Inflammatory macrophage treated with lipopolysaccharide for 1 hour (primary cell): Measurements from ENCODE around the gene BICC1.
A peak's percentile ranks its signal among the peaks of the same experiment; 100 is the strongest.

Experiments
- DNase-seq, 2 donors: peaks; one replicate each; pipeline ENCODE4 v3.0.0-alpha.2; 2020 to 2022

Gene BICC1

DNA sequence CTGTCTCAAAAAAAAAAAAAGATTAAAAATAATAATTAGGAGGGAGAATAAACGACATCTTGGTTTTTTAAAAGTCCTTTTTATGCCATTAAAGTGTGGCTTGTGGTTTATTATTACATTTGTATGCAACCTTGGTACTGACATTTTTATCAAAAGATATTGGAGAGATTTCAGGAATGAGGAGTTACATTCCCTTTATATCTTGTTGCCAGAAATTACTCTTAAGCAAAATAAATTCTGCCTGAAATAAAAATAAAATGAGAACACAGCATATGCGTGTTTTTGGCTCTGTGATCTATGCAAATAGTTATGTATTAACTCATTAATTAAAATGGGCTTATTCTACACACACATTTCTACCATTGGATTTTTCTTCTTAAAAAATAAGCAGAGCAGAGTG lies 202.4 kb downstream of the BICC1 start:
- no peak for DNase-seq

DNA sequence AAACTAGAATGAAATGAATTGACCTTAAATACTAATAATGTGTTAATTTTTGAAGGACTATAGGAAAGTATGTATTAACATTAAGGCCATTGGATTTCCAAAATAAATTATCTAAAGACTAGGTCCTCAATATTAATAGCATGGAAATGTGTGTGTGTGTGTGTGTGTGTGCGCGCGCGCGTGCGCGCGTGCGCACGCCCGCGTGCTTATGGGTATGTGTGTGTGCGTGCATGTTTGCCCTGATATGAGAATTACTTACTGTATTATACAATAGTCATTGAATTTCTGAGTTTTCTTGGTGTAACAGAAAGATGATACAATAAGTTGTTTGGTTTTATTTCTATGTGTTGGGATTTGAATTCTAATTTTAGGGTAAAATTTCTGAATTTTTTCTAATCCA lies 205.9 kb downstream of the BICC1 start:
- DNase-seq, result no peak

DNA sequence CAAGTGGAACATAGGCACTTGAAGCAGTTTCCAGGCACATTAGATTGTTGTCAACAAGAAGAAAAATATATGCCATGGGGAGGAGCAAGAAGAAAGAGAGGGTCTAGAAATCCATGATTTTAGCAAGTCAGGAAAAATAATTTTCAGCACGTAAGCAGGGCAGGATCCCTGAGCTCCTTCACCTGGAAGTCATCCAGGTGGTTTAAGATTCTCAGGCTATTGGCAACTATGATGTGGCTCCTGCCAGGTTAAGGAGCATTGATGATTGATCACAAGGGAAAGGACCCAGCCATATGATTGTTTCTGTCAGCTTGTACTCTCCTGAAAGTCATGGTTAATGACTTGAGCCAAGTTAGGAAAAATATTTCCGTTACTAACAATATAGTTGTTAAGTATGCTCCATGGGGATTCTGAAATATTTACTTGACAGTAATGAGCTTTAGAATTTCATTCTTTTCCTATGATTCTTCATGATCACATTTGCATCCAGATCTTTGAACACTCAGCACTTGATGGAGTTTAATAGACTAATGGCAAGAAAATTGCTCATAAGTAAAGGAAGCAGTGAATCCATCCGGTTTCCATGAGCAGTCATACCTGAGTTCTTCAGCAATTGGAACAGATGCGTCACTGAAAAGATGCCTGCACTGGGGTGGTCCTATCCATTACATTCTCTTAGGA lies 209.1 kb downstream of the BICC1 start:
- DNase-seq, result no peak

DNA sequence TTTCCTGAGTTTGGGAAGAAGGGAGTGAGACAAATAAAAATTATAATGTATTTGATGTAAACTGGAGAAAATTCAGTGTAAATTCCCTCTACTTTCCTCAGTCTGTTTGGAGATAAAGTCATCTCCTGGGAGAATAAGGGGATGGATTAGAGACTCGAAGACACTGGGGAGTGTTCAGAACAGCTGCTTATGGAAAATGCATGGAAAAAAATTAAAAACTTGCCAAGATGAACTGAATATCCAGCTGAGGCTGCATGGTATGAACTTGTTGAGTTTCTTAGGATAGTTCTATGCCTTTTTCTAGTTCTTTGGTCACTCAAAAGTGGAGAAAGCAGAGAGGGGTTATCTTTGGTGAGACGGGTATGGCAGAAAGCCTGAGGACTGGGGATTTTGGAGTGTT lies 210.5 kb downstream of the BICC1 start:
- DNase-seq, result no peak

DNA sequence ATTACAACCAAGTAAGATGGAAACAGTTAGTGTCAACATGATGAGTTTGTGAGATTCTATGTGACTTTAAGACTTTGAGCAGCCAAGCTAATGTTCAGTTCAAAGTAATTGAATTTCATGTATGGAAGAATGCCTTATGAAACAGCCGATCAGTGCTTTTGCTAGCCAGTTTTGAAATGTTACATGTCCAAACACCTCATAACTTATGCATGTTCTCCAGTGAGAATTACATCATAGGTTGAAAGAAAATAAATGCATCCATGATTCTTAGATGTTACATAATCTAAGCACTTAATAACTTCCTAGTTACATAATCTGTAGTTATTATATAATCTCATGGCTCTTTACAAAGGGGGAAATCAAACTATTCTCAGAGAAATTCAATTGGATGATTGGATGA lies 211.3 kb downstream of the BICC1 start:
- peak in 1 of 2 donors; percentile 33 for DNase-seq

DNA sequence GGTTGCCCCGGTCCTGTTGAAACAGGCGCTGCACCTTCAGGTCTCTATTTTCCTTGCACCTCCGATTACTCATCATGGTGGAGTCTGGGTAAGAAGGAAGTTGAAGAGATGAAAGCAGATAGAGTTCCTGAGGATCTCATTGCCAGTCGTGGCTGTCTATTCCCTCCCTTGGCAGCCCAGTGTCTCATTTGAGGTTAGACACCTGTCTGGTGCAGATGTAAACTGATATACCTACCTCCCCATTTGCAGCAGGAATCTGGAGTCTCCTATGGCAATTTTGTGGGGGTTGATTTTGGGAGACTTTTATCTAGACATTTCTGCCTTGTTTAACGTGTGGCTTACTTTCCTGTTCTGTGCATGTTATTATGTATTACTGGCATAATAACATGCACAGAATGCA lies 212.1 kb downstream of the BICC1 start:
- DNase-seq, result no peak

DNA sequence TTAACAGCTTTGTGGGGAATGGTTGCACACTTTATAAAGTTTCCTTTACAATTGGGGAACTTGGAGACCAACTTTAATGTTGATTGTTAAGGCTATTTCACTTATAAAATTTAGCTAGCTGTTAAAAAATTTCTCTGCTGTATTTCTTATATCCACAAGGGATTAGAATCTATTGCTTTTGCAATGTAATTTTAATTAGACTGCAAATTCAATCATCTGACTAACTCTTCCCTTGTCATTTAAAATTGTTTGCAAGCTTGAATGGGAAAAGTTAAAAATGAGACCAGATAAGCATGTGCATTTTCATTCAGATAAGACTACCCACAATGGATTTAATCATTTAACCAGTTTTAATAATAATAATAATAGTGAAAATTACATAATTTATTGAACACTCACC lies 213.2 kb downstream of the BICC1 start:
- no peak for DNase-seq

DNA sequence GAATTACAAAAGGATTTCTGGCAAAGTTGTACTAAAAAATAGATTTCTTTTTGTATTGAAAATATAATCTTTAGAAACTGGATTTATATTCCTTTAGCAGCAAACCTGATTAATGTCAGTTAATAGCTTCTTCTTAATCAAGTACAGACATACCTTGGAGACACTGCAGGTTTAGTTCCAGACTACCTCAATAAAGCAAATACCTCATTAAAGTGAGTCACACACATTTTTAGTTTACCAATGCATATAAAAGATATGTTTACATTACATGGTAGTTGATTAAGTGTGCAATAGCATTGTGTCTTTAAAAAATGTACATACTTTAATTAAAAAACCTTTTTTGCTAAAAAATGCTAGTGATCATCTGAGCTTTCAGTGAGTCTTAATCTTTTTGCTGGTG lies 215.0 kb downstream of the BICC1 start:
- no peak for DNase-seq

DNA sequence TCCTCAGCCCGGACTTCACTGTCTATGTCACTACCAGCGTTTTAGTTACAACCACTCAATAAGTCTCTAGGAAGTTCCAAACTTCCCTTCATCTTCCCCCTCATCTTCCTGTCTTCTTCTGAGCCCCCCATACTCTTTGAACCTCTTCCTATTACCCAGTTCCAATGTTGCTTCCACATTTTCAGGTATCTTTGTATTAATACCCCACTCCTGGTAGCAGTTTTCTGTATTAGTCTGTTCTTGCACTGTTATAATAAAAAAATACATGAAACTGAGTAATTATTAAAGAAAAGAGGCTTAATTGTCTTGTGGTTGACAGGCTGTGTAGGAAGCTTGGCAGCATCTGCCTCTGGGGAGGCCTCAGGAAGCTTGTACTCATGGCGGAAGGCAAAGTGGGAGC lies 218.6 kb downstream of the BICC1 start:
- no peak for DNase-seq

DNA sequence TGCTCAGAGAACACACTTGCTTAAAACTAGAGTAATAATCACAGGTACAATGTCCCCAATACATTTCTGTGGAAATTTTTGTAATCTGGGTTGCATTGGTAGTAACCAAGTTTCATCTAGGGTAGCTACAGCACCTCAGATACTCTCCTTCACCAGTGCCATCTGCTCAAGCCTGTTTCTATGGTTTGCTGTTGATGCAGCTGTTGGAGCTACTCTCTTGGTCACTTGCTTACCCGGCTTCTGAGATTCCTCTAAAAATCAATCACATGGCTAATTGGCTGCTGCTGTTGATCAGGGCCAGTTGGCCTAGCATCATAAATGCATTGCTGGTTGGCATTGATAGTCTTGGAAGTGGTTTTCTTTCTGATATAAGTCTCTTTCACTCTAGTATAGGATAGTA lies 220.8 kb downstream of the BICC1 start:
- no peak for DNase-seq

DNA sequence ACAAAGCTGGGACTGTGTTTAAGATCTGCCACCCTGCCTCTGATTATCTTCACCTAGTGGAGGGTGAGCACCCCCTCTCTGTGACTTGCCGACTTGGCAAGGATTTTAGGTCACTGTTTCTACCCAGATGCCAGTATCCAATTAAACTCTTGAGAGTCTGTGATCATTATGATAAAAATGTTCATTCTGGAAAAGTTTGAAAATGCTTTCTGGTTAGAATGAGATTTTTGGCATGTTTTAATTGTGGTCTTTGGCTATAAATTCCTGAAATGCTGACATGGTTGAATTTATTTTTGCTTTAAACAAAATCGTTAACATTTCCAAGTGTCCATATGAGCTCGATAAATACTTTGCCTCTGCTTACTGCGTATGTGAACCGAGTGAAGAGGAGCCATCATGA lies 221.4 kb downstream of the BICC1 start:
- no peak for DNase-seq

DNA sequence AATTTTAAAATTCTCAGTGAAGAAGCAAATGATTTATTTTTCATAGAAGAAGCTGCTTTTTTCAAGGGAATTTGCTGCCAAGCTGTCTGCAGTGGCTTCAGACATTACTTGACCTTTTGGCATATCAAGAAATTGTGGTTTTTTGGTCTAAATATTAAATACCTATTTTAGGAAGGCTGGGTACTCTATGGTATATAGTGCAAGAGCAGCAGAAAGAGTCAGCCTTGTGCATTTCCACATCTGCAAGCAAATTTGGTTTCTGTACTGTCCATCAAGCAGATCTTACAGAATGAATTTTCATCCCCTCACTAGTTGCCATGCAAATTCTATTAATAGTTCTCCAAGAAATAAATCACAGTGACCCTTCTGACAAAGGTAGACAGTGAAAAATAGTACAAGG lies 222.0 kb downstream of the BICC1 start:
- no peak for DNase-seq

DNA sequence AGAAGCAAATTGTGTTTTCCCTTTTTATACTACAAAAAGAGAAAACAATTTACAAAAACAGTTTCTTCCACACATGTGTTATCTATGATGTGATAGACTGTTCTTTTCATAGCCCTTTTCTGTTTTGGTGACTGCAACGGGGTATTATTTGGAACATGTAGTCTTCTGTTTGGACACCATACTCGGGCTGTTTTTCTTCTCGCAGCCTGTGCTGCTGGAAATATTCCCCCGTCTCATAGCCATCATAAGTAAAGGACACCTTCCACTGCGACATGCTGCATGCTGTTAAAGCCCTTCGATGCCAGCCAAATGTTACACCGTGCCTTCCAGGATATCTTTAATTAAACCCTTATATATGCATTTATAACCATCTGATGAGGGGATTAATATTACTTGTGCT lies 222.4 kb downstream of the BICC1 start:
- no peak for DNase-seq

DNA sequence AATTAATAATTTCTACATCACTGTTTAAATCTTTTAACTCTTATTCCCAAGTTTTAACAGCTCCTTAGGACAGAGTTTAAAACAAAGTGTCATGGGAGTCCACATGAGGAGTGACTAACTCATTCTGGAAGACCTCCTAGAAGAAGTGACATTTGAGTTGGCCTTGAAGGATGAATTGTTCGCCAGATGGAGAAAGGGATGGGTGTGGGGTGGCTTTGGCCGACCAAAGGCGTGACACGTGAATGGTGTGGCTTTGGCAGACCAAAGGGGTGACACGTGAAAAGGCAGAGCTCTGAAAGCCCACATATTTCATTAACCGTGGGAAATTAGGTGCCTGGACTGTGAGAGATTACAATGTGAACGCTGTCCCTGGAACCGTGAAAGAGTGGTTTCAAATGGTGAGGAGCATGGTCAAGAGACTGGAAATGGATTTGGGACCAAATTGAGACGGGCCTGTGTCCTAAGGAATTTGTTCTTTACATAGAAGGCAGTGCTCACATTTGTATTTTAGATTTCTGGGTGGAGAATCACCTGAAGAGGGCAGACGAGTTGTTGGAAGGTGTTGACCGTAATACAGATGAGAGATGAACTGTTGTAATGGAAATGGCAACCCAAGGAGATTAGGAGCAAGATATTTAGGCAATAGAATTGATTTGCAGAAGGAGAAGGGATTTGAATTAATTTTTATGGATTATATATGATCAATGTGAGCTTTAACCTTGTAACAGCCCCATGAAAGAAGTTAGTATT lies 228.1 kb downstream of the BICC1 start:
- DNase-seq, result no peak

DNA sequence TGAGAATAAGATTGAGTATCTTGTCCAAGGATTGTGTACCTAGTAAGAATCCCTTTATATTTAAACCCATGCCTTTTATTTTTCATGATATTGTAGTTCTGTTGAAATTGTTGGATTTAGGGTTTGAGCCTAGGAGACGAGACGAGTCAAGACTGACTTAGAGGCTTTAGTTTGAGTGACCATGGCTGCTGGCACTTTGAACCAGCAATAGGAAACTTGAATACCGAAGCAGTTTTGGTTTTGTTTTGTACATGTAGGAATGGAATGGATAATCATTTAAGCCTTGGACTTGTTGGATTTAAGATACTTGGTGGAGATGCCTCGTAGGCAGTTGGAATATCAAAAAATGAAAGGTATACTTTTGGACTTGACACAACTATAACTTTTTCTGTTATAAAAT lies 229.0 kb downstream of the BICC1 start:
- no peak for DNase-seq

DNA sequence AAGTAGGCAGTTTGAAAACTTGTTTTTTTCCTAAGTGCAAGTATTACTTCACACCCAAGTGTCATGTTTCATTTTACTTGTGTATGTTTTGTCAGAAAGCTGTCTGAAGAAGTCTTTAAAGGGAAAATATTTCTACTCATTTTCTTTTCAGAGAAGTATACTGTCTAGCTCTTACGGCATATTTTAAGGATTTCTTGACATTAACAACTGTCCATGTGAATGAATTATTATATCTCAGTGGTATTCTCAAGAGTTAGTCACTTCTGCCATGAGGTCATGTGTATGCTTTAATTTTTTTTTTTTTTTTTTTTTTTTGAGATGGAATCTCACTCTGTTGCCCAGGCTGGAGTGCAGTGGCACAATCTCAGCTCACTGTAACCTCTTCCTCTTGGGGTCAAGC lies 229.5 kb downstream of the BICC1 start:
- no peak for DNase-seq

DNA sequence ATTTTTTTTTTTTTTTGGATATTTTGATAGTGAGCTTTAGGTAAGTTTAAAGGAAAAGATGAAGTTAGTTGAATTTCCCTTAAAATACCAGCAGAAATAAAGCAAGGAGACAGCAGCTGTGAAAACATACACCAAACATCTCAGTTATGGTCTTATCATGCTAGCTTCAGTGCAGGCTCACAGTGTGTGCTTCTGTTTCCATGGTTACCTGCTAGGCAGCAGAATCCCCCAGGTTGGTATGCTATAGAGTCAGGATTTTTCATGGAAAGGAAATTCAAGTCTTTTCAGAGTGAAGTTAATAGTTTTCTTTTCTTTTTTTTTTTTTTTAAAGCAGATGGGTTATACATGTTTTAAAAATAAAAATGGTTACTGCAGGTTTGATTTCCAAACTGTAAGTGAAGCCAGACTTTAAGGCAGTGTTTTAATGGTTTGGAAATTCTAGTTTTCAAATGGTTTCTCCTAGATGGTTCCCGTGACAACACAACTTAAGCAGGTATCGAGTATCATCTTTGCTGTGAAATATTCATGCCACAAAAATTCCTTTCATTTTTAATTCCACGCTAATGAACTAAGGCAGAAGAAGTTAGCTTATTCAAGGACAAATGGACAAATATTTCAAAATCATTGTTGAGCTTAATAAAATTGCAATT lies 230.9 kb downstream of the BICC1 start:
- no peak for DNase-seq

DNA sequence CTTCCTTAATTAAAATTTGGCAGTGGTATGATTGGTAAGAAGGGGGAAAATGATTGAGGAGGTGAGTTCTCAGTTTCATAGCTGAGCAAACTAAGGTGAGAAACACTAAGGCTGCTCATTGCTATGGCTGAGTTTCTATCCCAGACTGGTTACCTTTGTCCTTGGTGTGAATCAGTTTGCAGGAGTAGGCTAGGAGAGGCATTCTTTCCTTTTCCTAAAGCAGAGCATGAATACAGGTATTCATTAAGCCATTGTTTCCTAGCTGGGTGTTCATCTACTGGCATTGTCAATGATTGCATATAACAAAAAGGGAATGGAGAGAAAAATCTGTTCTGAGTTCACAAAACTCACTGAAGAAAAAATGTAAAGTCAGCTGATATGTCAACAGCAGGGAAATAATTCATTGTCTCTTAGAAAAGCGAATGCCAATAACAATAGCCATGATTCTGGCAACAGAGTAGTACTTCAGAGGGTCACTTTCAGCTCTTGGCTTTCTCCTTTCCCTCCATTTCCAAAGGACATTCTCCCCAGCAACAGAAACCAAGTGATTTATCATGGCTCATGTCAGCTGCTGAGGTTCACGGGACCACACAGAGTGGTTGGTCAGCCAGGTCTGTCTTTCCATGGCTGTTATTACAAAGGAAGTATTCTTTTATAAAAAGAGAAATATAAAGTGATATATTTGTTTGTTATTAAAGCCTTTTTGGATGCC lies 234.0 kb downstream of the BICC1 start:
- no peak for DNase-seq

DNA sequence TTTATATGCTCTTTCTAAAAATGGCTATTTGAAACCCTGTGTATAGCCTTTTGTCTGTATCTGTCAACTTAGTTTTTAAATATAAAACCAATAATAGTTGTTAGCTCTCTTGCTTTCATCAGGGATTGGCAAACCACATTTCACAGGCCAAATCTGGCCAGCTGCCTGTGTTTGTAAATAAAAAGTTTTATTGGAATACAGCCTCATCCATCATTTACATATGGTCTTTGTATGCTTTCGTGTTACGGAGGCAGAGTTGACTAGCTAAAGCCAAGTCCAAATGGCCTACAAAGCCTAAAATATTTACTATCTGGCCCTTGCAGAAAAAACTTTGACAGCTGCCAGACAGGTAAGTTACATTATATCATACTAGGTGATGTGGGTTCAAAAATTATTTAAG lies 235.0 kb downstream of the BICC1 start:
- DNase-seq, result no peak

DNA sequence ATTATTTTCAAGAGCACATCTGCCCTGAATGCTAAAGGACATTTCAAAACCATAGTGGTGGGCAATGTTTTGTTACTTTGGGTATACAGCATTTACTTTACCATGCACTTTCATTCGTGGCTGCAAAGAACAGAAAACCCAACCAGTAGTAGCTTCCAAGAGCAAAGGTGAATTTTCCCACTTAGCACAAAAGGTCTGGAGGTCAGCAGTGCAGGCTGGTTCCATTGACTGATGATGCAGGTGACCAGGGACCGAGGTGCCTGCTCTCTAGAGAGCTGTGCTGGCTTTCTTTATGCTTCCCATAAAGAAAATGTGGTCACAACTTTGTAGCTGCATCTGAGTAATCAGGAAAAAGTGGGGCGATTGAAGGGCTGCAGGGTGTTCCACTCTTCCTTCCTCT lies 240.0 kb downstream of the BICC1 start:
- DNase-seq, result no peak

DNA sequence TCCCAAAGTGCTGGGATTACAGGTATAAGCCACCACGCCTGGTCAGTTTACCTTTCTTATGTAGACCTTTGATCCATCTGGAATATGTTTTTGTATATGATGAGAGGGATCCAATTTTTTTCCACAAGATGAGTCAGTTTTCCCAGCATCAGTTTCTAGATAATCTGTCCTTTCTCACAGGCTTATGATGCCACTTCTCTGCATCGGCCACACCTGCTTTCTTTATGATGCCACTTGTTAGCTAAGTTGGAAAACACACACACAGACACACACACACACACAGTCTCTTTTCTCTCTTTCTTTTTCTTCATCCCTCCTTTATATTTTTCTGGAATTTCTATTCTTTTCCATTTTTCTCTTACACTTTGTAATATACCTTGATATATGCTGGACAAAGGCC lies 240.8 kb downstream of the BICC1 start:
- DNase-seq, result no peak

DNA sequence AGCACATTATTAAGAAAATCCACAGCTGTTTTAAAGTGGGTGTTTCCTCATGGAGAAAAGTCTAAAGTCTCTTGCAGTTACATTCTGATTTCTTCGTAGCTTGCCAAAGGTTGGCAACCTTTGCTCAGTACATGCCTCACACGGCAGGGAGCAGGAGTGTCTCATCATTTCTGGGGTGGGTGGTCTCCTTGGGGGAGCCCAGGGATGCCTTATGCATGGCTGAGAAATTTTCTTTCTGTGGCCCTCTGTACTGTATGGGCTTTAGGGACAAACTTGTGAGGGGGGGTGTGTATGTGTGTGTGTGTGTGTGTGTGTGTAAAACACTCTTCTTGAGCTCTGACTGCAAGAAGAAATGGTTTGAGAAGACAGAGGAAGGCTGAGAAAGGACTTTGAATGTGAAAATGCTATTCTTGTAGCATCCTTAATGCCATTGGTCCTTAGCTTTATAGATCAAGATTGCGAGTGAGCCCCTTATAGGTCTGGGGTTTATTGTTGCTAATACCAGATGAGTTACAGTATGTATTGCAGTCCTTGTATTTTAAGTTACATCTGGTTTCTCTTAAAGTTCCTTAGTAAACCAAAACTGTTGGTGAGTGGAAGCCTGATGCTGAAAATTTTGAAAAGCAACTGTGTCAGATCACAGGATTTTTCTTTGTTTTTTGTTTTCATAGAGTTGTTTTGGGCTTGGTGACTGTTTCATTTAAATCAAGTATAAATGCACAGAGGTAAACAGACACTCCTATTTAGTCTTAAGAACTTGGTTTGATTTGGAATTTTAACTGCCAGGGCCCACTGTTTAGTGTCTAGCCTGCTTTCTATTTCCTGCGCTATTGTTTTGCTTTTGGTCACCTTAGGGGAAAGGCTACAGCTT lies 242.0 kb downstream of the BICC1 start:
- DNase-seq, result no peak

DNA sequence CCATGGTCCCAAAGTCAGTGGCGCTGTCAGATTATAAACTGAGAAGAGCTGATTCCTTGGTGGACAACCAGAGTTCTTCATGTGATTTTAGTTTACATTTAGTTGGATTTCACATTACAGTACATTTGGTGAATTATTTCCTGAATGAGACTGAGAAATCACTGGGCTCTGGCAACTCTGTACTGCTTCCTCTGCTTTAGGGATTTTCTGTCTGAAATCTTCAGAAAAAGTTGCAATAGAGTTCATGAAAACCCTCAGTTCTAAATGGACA lies 242.6 kb downstream of the BICC1 start:
- no peak for DNase-seq
